Omental fat pad (tissue), 4 donors: ENCODE data around the gene TNKS2. TPM values are rescaled to one million over a fixed set of nuclear protein-coding genes. Genes with fewer than 3 reads are reported as not detected.

Experiments used
- ATAC-seq: fragments of 150-250 bp; one replicate; pipeline ENCODE4 v1.9.1; 2016; ENCODE audit warnings: mild to moderate bottlenecking, moderate library complexity; ENCODE audit not compliant: low FRiP score
- DNase-seq: peaks from one replicate; pipeline ENCODE4 v3.0.0-alpha.2; 2019; ENCODE audit warnings: low spot score
- CTCF ChIP-seq, 3 donors: fragments of 450-650 bp; IDR thresholded peaks; one replicate each; pipeline ENCODE4 v1.5.1; 2016 to 2017; ENCODE audit warnings: antibody characterized with exemption in 3 of 3, mild to moderate bottlenecking in 3 of 3, moderate library complexity in 2 of 3
- small RNA-seq: library from RNA; depleted of rRNA; stranded (forward); fragments of <200 nt; gene quantifications from one replicate; pipeline ENCODE3, GENCODE V24; 2016
- total RNA-seq, 4 donors: library from RNA; depleted of rRNA; stranded (reverse); fragments of >200 nt; gene quantifications; one replicate each; pipeline ENCODE4 v1.1.0, GENCODE V29; 2016

The TNKS2 gene
- total RNA-seq, 4 donors from 2014 or later: 37.6 to 52.8 (median 43.8) TPM

GRCh38 chr10:91908337-91909116 is 110.3 kb downstream of the TNKS2 start:
- no peak for TF ChIP-seq CTCF (IDR thresholded peaks at IDR 0.05)
- DNase-seq (no peak), ATAC-seq (peak; percentile 62)

GRCh38 chr10:91909117-91909677 is 111.0 kb downstream of the TNKS2 start, which contains the start of gene FGFBP3:
TSS of gene FGFBP3 (minus strand) at chr10:91909486. CDS start at chr10:91908969, 517 bp downstream.
- ATAC-seq (peak; percentile 67), DNase-seq (no peak)
- no peak for TF ChIP-seq CTCF (IDR thresholded peaks at IDR 0.05)

- DNase-seq: no peak
- ATAC-seq: no peak
- TF ChIP-seq CTCF (IDR thresholded peaks at IDR 0.05): no peak
Observed at GRCh38 chr10:91910467-91910866, 112.2 kb downstream of the TNKS2 start.

Small RNA genes within 50 kb of the gene (small RNA-seq; reads per million reads assigned to genes)
- gene AL359198.2 (not detected), gene SRP9P1 (not detected)

Other genes starting within 250 kb of the TNKS2 start
- gene PPP1R3C, start 165.4 kb upstream of the TNKS2 start, total RNA-seq: 1 to 10 TPM; 3.5 to 6.8 (median 5.9) TPM
- 1 to 10 TPM in 1 of 4 donors, under 1 TPM in 3; 0.28 to 3.0 (median 0.70) TPM for gene FGFBP3, start 111.1 kb downstream of the TNKS2 start, total RNA-seq
- gene BTAF1, start 125.3 kb downstream of the TNKS2 start, total RNA-seq: 10 to 100 TPM; 33.1 to 72.3 (median 65.1) TPM